ENCODE measurements around the gene PLA2G2A.

Gene PLA2G2A

DNA sequence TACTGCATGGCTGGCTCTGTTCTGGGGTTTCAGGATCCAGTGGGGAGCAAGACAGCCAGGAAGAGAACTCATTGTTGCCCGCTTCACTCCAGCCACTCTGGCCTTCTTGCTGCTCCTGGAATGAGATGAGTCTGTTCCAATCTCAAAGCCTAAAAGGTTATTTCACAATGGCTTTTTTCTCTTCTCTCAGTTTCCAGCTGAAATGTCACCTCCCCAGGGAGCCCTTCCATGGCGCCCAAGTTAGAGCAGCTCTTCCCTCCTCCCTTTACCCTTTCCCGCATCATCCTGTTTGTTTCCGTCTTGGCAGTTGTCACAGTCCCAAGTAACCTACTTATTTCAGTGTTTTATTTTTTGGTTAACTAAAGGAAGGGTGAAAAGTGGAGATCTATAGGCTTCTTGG is 15.8 kb downstream of the PLA2G2A start:
- DNase-seq (ENCODE audit: low read depth in 1 of 2, low spot score in 1 of 2), result no peak
- TF ChIP-seq JUND (IDR thresholded peaks at IDR 0.05; ENCODE audit: low read depth), result no peak
- in situ Hi-C loops (cut with HindIII; ENCODE audit: low pct_unique_long_range_greater_than_20kb, low sequenced_read_pairs), result no loop called here

GRCh38 chr1:19960591-19960990 is 18.8 kb downstream of the PLA2G2A start:
- in situ Hi-C loops (cut with HindIII; ENCODE audit: low pct_unique_long_range_greater_than_20kb, low sequenced_read_pairs), result no loop called here
- DNase-seq (ENCODE audit: low read depth in 1 of 2, low spot score in 1 of 2), result no peak
- no peak for TF ChIP-seq JUND (IDR thresholded peaks at IDR 0.05; ENCODE audit: low read depth)

- no peak for DNase-seq (ENCODE audit: low read depth in 1 of 2, low spot score in 1 of 2)
- TF ChIP-seq JUND (IDR thresholded peaks at IDR 0.05; ENCODE audit: low read depth), result no peak
- in situ Hi-C loops (cut with HindIII; ENCODE audit: low pct_unique_long_range_greater_than_20kb, low sequenced_read_pairs), result no loop called here
Observed at GRCh38 chr1:19957779-19958178, 21.6 kb downstream of the PLA2G2A start.

- DNase-seq (ENCODE audit: low read depth in 1 of 2, low spot score in 1 of 2), result no peak
- in situ Hi-C loops (cut with HindIII; ENCODE audit: low pct_unique_long_range_greater_than_20kb, low sequenced_read_pairs), result no loop called here
- no peak for TF ChIP-seq JUND (IDR thresholded peaks at IDR 0.05; ENCODE audit: low read depth)
Observed at GRCh38 chr1:19955534-19956170, 23.8 kb downstream of the PLA2G2A start.

DNA sequence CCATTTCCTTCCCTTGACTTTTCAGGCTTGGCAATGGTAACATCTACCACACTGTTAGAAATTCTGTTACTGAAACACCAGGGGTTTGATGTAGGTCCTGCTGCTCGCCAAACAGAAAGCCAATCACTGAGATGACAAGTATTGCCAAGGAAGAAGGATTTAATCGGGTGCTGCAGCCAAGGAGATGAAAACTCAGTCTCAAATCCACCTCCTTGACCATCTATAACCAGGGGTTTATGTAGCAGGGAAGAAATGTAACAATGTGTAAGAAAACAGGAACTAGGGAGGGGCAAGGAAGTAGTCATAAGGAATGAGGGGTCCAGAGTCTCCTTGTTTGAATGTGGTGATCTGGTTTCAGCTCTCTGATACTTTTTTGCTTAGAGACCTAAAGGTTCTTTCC is 25.4 kb downstream of the PLA2G2A start:
- TF ChIP-seq JUND (IDR thresholded peaks at IDR 0.05; ENCODE audit: low read depth), result no peak
- in situ Hi-C loops (cut with HindIII; ENCODE audit: low pct_unique_long_range_greater_than_20kb, low sequenced_read_pairs), result no loop called here
- DNase-seq (ENCODE audit: low read depth in 1 of 2, low spot score in 1 of 2), result no peak

- no peak for TF ChIP-seq JUND (IDR thresholded peaks at IDR 0.05; ENCODE audit: low read depth)
- DNase-seq (ENCODE audit: low read depth in 1 of 2, low spot score in 1 of 2), result no peak
- in situ Hi-C loops (cut with HindIII; ENCODE audit: low pct_unique_long_range_greater_than_20kb, low sequenced_read_pairs), result no loop called here
Observed at GRCh38 chr1:19949016-19949415, 30.4 kb downstream of the PLA2G2A start.

GRCh38 chr1:19946971-19947370 is 32.4 kb downstream of the PLA2G2A start:
- in situ Hi-C loops (cut with HindIII; ENCODE audit: low pct_unique_long_range_greater_than_20kb, low sequenced_read_pairs), result no loop called here
- DNase-seq (ENCODE audit: low read depth in 1 of 2, low spot score in 1 of 2), result no peak
- no peak for TF ChIP-seq JUND (IDR thresholded peaks at IDR 0.05; ENCODE audit: low read depth)

DNA sequence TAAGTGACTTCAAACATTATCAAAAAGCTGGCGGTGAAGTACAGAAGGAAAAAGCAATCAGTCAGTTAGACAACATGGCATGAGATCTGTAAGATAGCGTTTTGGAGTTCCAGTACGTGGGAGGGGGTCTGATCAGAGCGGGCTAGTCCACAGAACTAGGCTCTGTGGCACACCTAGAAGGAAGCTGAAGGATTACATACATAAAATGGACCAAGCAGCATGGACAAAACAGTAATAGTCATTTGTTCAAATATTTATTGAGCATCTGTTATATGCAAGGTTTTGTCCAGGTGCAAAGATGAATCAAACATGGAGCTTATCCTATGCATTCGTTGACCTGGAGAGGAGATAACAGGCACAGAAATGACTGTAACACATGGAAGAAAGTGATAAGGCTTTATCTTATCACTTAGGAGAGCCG is 33.1 kb downstream of the PLA2G2A start:
- in situ Hi-C loops (cut with HindIII; ENCODE audit: low pct_unique_long_range_greater_than_20kb, low sequenced_read_pairs), result no loop called here
- DNase-seq (ENCODE audit: low read depth in 1 of 2, low spot score in 1 of 2), result no peak
- no peak for TF ChIP-seq JUND (IDR thresholded peaks at IDR 0.05; ENCODE audit: low read depth)

DNA sequence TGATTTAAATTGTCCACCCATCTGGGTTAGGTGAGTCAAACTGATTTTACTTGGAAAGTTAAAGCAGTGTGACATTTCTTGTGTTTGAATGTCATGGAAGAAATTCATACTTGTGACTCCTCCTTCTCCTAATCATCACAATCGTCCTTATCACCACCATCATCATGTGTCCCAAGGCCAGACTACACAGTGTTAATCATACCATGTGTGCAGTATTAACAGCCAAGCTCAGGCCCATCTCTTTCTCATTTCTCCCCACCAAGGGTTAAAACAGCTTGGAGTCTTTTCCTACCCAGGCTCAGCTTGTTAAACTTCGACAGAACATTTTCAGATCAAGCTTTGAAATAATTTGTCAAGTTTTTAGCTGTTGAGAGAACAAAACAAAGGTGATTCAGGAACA is 33.5 kb downstream of the PLA2G2A start:
- no peak for DNase-seq (ENCODE audit: low read depth in 1 of 2, low spot score in 1 of 2)
- no peak for TF ChIP-seq JUND (IDR thresholded peaks at IDR 0.05; ENCODE audit: low read depth)
- in situ Hi-C loops (cut with HindIII; ENCODE audit: low pct_unique_long_range_greater_than_20kb, low sequenced_read_pairs), result no loop called here

- no peak for DNase-seq (ENCODE audit: low read depth in 1 of 2, low spot score in 1 of 2)
- TF ChIP-seq JUND (IDR thresholded peaks at IDR 0.05; ENCODE audit: low read depth), result no peak
- in situ Hi-C loops (cut with HindIII; ENCODE audit: low pct_unique_long_range_greater_than_20kb, low sequenced_read_pairs), result no loop called here
Observed at GRCh38 chr1:19942657-19943056, 36.8 kb downstream of the PLA2G2A start.

GRCh38 chr1:19942088-19942487 is 37.3 kb downstream of the PLA2G2A start:
- in situ Hi-C loops (cut with HindIII; ENCODE audit: low pct_unique_long_range_greater_than_20kb, low sequenced_read_pairs), result no loop called here

GRCh38 chr1:19941206-19941568 is 38.2 kb downstream of the PLA2G2A start:
- in situ Hi-C loops (cut with HindIII; ENCODE audit: low pct_unique_long_range_greater_than_20kb, low sequenced_read_pairs), result no loop called here
- DNase-seq (ENCODE audit: low read depth in 1 of 2, low spot score in 1 of 2), result no peak
- TF ChIP-seq JUND (IDR thresholded peaks at IDR 0.05; ENCODE audit: low read depth), result no peak

More at GRCh38 chr1:19942088-19942487, 37.3 kb downstream of the PLA2G2A start:
- no peak for DNase-seq (ENCODE audit: low read depth in 1 of 2, low spot score in 1 of 2)
- TF ChIP-seq JUND (IDR thresholded peaks at IDR 0.05; ENCODE audit: low read depth), result no peak

- no peak for DNase-seq (ENCODE audit: low read depth in 1 of 2, low spot score in 1 of 2)
- in situ Hi-C loops (cut with HindIII; ENCODE audit: low pct_unique_long_range_greater_than_20kb, low sequenced_read_pairs), result no loop called here
- TF ChIP-seq JUND (IDR thresholded peaks at IDR 0.05; ENCODE audit: low read depth), result no peak
Observed at GRCh38 chr1:19940486-19941205, 38.8 kb downstream of the PLA2G2A start.

- no peak for TF ChIP-seq JUND (IDR thresholded peaks at IDR 0.05; ENCODE audit: low read depth)
- DNase-seq (ENCODE audit: low read depth in 1 of 2, low spot score in 1 of 2), result no peak
- in situ Hi-C loops (cut with HindIII; ENCODE audit: low pct_unique_long_range_greater_than_20kb, low sequenced_read_pairs), result no loop called here
Observed at GRCh38 chr1:19938472-19938871, 40.9 kb downstream of the PLA2G2A start.

All from T47D (cell line).